Glomerular visceral epithelial cell (primary cell): ENCODE data around the gene MMD.
"Not testable (repeated sequence)": the region's sequence is repeated elsewhere in the genome, so short reads cannot be mapped to it uniquely, and the experiment has no call there.

ENCODE experiments used
- DNase-seq: peaks from one replicate; pipeline ENCODE4 v3.0.0-alpha.2; 2016; ENCODE audit errors: extremely low spot score

MMD gene, protein sequence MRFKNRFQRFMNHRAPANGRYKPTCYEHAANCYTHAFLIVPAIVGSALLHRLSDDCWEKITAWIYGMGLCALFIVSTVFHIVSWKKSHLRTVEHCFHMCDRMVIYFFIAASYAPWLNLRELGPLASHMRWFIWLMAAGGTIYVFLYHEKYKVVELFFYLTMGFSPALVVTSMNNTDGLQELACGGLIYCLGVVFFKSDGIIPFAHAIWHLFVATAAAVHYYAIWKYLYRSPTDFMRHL

DNA sequence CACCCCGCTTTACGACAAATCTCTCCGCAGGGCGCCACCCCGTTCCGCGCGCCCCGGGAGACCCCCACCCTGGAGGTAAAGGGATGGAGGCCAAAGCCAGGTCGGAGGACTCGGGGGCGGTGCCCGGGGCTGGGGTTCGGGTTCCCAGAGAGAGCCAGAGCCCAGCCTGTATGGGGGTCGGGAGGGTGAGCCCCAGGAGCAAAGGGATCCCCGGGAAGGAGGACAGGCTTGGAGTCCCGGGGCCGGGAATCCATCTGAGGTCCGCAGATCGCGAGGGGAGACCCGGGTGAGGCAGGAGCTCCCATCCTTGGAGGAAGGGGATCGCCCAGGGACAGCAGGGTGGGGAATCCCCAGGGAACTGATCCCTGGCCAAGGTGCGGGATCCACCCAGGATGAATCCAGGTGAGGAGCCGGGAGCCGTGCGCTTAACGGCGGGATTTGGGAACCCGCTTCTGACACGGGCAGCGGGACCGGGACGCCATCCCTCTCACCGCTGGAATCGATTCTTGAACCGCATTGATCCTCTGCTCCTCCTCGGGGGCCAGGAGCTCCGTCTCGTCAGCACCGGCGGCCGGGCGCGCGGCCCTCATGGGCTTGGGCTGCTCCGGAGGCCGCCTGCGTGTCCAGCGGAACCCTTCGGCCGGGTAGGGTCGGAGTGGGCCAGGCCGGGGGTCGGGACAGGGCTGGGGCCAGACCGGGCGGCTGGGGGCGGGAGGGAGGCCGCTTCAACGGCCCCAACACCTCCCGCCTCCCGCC lies at the start of gene MMD:
Gene MMD, minus strand, starts transcription at position 657 of the 756 bp plus-strand sequence. Its CDS starts 140 bp downstream, at position 517.
- DNase-seq, result no peak

- DNase-seq, result no peak
Measured at GRCh38 chr17:55466671-55467070, 45.0 kb upstream of the MMD start.

- DNase-seq, result not testable (repeated sequence)
Measured at GRCh38 chr17:55465771-55466170, 44.1 kb upstream of the MMD start.

GRCh38 chr17:55463600-55463999 lies 42.0 kb upstream of the MMD start:
- DNase-seq, result no peak

DNA sequence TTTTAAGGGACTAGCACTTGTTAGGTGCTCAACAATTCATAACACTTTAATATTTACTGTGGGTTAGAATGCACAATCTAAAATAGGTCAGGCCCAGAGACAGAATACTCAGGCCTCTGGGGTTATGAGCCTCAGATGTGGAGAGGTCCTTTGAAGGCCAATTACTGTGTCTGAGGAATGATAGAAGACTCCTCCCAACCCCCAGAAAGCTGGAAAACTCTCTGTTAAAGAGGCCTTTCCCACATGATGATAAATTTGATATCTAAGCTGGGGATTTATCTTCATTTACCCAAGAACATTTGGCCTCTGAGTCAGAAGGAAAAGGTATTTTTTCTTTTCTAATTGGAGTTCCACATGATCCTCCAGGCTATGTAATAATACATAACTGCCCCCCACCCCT lies 41.1 kb upstream of the MMD start:
- no peak for DNase-seq

- DNase-seq, result no peak
Measured at GRCh38 chr17:55462234-55462633, 40.6 kb upstream of the MMD start.

DNA sequence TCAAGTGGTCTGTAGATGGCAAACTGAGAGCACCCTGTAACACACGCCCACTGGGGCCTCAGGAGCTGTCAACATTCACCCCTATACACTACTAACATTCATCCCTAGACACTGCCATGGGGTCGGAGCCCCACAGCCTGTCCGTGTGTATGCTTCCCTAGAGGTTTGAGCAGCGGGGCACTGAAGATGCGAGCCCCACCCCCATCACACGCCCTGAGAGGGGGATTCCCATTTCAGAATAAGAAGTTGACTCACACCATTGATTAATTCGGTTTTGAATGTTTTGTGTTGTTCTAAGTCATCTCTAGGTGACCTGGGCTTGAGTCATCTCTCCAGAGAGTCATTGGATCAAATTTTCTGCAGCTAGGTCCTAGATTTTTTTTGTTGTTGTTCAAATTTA lies 37.3 kb upstream of the MMD start:
- peak; percentile 58 for DNase-seq

GRCh38 chr17:55458287-55458900 lies 36.8 kb upstream of the MMD start:
- DNase-seq, result no peak

- DNase-seq, result no peak
Measured at GRCh38 chr17:55456307-55457240, 34.9 kb upstream of the MMD start.

GRCh38 chr17:55454906-55455474 lies 33.4 kb upstream of the MMD start:
- DNase-seq, result no peak

- DNase-seq, result no peak
Measured at GRCh38 chr17:55453839-55454557, 32.4 kb upstream of the MMD start.

GRCh38 chr17:55452139-55452790 lies 30.6 kb upstream of the MMD start:
- DNase-seq, result peak; percentile 50

- DNase-seq, result no peak
Measured at GRCh38 chr17:55451758-55452138, 30.1 kb upstream of the MMD start.

- DNase-seq, result no peak
Measured at GRCh38 chr17:55451203-55451641, 29.6 kb upstream of the MMD start.

- DNase-seq, result no peak
Measured at GRCh38 chr17:55450232-55450825, 28.7 kb upstream of the MMD start.

DNA sequence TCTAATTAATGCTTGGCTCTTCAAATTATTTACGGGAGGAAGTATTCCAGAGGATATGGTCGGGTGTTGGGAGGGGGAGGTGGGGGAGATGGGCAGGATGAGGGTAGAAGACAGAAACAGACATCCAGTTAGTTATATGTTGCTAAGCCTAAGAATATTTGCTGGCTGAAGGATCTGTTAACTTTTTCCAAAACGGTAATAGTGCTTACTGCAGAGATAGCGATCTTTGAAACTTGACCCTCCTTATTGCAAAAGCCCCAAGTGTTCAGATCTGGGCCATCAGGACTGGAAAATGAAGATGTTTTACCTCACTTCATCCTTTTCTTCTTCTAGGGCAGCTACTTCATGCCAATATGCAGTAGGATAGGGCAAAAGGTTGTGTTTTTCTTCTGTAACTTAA lies 27.0 kb upstream of the MMD start:
- DNase-seq, result no peak

DNA sequence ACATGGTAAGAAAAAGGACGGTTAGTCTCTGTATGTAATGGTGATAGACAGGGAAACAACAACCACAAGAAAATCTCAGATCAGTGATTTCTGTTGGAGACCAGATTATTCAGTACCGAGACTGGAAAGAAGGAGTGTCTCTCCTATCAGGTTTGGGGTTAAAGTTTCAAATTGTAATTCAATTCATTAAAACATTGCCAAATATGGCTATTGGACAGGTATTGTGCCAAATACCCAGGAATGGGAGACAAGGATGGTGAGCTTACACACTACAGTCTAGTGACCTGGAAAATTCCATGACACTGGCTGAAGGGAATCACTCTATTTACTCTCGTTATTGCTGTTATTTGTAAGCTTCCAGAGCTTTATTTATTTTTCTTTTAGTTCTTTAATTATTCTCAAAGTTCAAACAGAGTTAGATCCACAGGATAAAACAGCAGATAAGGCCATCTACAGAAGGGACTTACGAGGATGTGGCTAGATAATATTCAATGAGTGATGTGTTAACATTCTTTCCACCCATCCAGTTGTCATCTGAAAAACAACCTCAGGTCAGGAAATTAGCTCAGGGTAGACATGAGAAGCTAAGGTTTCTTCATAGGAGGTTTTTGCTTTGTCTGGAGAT lies 25.1 kb upstream of the MMD start:
- DNase-seq, result no peak

- DNase-seq, result not testable (repeated sequence)
Measured at GRCh38 chr17:55446004-55446403, 24.4 kb upstream of the MMD start.
